ENCODE data around the gene GPD2. TPM values are rescaled to one million over a fixed set of nuclear protein-coding genes. Genes with fewer than 3 reads are reported as not detected.
A peak's percentile ranks its signal among the peaks of the same experiment; 100 is the strongest.

GPD2 gene
- total RNA-seq, 1 experiment from 2014 or later = 58.3 TPM

GRCh38 chr2:156437931-156438410 lies 1.8 kb downstream of the GPD2 start:
- ChIA-PET CTCF (no interaction called here), POLR2A (no interaction called here)
- TF ChIP-seq CTCF (IDR thresholded peaks at IDR 0.05; ENCODE audit: insufficient read depth in 1 of 2, low read depth in 1 of 2, low read length in 1 of 2, severe bottlenecking in 1 of 2, unreplicated experiment in 1 of 2) = no peak
- Mint-ChIP-seq H3K27me3 (ENCODE audit: insufficient read depth, unreplicated experiment) (no peaks in the 10 kb centered on the region), H3K36me3 (ENCODE audit: insufficient read depth, unreplicated experiment) (peaks cover 18% of the 10 kb centered on the region), H3K27ac (ENCODE audit: unreplicated experiment) (no peak overlapping the region), H3K4me3 (ENCODE audit: unreplicated experiment) (peak overlapping the region; percentile 90), H3K4me1 (ENCODE audit: low read depth, unreplicated experiment) (peaks cover 22% of the 10 kb centered on the region), H3K9me3 (ENCODE audit: unreplicated experiment) (no peaks in the 10 kb centered on the region)
- Histone ChIP-seq H3K4me1 (peaks cover 20% of the 10 kb centered on the region), H3K9me3 (no peaks in the 10 kb centered on the region), H3K4me3 (ENCODE audit: low read depth, low read length) (no peak overlapping the region), H3K36me3 (ENCODE audit: control insufficient read depth, insufficient read depth, low read length) (no peaks in the 10 kb centered on the region), H3K27me3 (replicated peaks; ENCODE audit: control insufficient read depth, insufficient read depth, low read length) (no peaks in the 10 kb centered on the region)
- DNase-seq = no peak
- intact Hi-C loops (cut with micrococcal nuclease; ENCODE audit: unreplicated experiment) = loop anchor here (2.0 to 5.0 kb wide), 2 partner anchors 74 to 151 kb away; no protein-coding TSS in a partner anchor
- BruUV-seq (replicated peaks) = no TSS peak

DNA sequence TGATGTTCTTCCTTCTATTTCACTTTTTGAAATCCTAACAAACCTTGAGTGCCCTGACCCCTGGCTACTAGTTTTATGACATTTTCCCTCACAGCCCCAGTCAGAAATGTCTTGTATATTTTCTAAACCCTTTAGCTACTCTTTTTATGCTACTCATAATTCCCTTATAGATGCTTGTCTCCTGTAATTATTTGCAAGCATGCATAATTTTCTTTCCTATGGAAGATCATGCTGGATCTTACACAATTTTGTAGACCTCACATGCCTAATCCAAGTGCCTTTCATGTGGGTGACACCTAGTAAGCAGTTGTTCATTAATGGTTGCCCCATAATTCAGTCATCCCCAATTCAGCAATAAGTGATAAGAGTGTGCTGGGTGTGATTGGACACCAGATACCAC lies 6.9 kb downstream of the GPD2 start:
- H3K27me3 ChIP-seq (replicated peaks; ENCODE audit: control insufficient read depth, insufficient read depth, low read length) = no peaks in the 10 kb centered on the region
- no peaks in the 10 kb centered on the region for H3K9me3 Mint-ChIP-seq (ENCODE audit: unreplicated experiment)
- H3K27ac Mint-ChIP-seq (ENCODE audit: unreplicated experiment) = no peak overlapping the region
- no peaks in the 10 kb centered on the region for H3K36me3 ChIP-seq (ENCODE audit: control insufficient read depth, insufficient read depth, low read length)
- CTCF ChIA-PET = no interaction called here
- no peak for TF ChIP-seq CTCF (IDR thresholded peaks at IDR 0.05; ENCODE audit: insufficient read depth in 1 of 2, low read depth in 1 of 2, low read length in 1 of 2, severe bottlenecking in 1 of 2, unreplicated experiment in 1 of 2)
- H3K4me3 Mint-ChIP-seq (ENCODE audit: unreplicated experiment) = no peak overlapping the region
- POLR2A ChIA-PET = no interaction called here
- peaks cover 20% of the 10 kb centered on the region for H3K4me1 Mint-ChIP-seq (ENCODE audit: low read depth, unreplicated experiment)
- intact Hi-C loops (cut with micrococcal nuclease; ENCODE audit: unreplicated experiment) = no loop called here
- H3K36me3 Mint-ChIP-seq (ENCODE audit: insufficient read depth, unreplicated experiment) = peaks cover 8% of the 10 kb centered on the region
- no peaks in the 10 kb centered on the region for H3K9me3 ChIP-seq
- DNase-seq = no peak
- BruUV-seq (replicated peaks) = no TSS peak
- no peaks in the 10 kb centered on the region for H3K27me3 Mint-ChIP-seq (ENCODE audit: insufficient read depth, unreplicated experiment)
- H3K4me3 ChIP-seq (ENCODE audit: low read depth, low read length) = no peak overlapping the region
- peaks cover 10% of the 10 kb centered on the region for H3K4me1 ChIP-seq

- peaks cover 13% of the 10 kb centered on the region for H3K36me3 Mint-ChIP-seq (ENCODE audit: insufficient read depth, unreplicated experiment)
These were observed 9.4 kb downstream of the GPD2 start for GRCh38 chr2:156445296-156446220.

More at GRCh38 chr2:156445296-156446220, 9.4 kb downstream of the GPD2 start:
- peaks cover 14% of the 10 kb centered on the region for H3K4me1 Mint-ChIP-seq (ENCODE audit: low read depth, unreplicated experiment)
- DNase-seq = no peak
- ChIA-PET POLR2A (no interaction called here), CTCF (no interaction called here)
- Histone ChIP-seq H3K4me1 (no peaks in the 10 kb centered on the region; the same call in 1 of the 2 replicates), H3K9me3 (no peaks in the 10 kb centered on the region; the same call in 1 of the 2 replicates), H3K36me3 (ENCODE audit: control insufficient read depth, insufficient read depth, low read length) (no peaks in the 10 kb centered on the region), H3K4me3 (ENCODE audit: low read depth, low read length) (no peak overlapping the region), H3K27me3 (replicated peaks; ENCODE audit: control insufficient read depth, insufficient read depth, low read length) (no peaks in the 10 kb centered on the region)
- no peak overlapping the region for H3K4me3 Mint-ChIP-seq (ENCODE audit: unreplicated experiment)
- no peak overlapping the region for H3K27ac Mint-ChIP-seq (ENCODE audit: unreplicated experiment)
- H3K27me3 Mint-ChIP-seq (ENCODE audit: insufficient read depth, unreplicated experiment) = no peaks in the 10 kb centered on the region
- H3K9me3 Mint-ChIP-seq (ENCODE audit: unreplicated experiment) = peaks cover 12% of the 10 kb centered on the region
- no TSS peak for BruUV-seq (replicated peaks)
- no peak for TF ChIP-seq CTCF (IDR thresholded peaks at IDR 0.05; ENCODE audit: insufficient read depth in 1 of 2, low read depth in 1 of 2, low read length in 1 of 2, severe bottlenecking in 1 of 2, unreplicated experiment in 1 of 2)
- intact Hi-C loops (cut with micrococcal nuclease; ENCODE audit: unreplicated experiment) = no loop called here

Data from Caco-2 (cell line).